ENCODE results near the gene SSC4D.
"Not testable (repeated sequence)": the region's sequence is repeated elsewhere in the genome, so short reads cannot be mapped to it uniquely, and the experiment has no call there.

Gene SSC4D

DNA sequence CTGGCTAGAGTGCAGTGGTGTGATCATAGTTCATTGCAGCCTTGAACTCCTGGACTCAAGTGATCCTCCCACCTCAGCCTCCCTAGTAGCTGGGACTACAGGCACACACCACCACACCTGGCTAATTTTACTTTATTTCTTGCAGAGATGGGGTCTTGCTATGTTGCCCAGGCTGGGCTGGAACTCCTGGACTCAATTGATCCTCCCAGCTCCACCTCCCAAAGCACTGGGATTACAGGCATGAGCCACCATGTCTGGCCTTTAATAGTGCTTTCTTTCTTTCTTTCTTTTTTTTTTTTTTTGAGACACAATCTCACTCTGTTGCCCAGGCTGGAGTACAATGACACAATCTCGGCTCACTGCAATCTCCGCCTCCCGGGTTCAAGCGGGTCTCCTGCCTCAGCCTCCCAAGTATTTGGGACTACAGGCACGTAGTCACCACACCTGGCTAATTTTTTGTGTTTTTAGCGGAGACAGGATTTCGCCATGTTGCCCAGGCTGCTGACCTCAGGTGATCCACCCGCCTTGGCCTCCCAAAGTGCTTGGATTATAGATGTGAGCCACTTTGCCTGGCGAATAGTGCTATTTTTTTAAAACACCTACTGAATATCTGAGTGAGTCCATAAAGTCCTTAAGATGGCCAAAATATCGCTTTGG lies 8.3 kb upstream of the SSC4D start:
- DNase-seq = not testable (repeated sequence)

DNA sequence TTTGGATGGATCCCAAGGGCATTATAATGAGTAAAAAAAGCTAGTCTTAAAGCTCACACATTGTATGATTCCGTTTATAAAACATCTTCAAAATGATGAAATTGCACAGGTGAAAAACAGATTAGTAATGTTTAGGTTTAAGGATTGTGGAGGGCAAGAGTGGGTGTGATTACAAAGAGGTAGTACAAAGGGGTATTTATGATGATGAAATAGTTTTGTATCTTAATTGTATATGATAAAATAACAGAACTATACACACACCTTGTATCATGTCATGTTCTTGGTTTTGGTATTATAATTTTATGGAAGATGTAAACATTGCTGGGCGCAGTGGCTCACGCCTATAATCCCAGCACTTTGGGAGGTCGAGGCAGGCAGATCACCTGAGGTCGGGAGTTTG lies 2.8 kb upstream of the SSC4D start:
- no peak for DNase-seq

DNA sequence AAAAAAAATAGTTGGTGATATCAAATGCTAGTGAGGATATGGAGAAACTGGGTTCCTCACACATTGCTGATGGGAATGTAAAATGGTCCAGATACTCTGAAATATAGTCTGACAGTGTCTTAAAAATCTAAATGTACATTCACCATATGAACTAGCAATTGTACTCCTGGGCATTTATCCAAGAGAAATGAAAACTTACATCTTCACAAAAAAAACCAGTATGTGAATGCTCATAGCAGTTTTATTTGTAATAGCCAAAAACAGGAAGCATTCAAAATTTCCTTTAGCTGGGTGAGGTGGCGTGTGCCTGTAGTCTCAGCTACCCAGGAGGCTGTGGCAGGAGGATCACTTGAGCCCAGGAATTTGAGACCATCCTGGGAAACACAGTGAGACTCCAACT lies 2.1 kb upstream of the SSC4D start:
- no peak for DNase-seq

DNA sequence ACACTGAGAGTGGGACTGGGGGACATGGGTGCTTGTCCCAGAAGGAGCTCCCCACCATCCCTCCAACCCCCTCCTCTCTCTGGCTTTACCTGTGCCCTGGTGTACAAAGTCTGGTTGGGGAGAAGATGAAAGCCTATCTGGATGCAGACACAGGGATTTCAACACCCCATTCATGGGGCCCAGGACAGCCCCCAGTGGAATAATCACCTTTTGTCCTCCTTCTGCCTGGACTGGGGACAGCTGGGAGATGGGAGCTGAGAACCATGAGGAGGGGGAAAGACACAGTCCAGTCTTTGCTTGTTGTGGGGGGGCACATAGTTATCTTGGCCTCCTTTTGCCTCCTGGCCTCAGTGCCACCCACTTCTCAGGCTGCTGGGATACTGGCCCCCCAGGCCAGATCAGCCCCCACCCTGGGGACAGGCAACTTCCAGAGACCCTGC lies 1.4 kb downstream of the SSC4D start:
- no peak for DNase-seq

DNA sequence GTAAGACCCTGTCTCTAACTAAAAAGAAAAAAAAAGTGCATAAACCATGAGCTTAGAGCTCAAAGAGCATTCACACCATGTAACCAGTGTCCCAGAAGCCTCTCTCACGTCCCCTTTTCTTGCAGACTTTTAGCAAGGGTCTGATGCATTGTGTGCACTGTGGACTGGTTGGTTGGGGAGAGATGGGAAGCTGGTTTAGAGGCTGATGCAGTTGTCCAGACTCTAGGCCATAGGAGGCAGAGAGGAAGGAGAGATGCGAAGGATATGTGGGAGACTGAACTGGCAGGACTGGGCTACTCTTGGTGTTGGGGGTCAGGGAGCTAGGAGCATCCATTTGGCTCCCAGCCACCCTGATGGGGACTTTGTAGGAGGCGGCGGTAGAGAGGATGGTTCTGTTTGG lies 1.8 kb downstream of the SSC4D start:
- no peak for DNase-seq

DNA sequence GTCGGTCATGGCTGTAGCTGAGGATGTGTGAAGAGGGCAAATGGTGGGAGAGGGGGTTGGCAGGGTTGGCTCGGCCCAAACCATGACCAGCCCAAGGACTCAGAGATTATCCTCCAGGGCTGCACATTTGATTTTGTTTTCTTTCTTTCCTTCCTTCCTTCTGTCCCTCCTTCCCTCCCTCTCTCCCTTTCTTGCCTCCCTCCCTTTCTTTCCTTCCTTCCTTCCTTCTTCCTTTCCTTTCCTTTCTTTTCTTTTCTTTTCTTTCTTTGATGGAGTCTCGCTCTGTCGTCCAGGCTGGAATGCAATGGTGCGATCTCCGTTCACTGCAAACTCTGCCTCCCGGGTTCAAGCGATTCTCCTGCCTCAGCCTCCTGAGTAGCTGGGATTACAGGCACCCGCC lies 3.8 kb downstream of the SSC4D start:
- DNase-seq = no peak

DNA sequence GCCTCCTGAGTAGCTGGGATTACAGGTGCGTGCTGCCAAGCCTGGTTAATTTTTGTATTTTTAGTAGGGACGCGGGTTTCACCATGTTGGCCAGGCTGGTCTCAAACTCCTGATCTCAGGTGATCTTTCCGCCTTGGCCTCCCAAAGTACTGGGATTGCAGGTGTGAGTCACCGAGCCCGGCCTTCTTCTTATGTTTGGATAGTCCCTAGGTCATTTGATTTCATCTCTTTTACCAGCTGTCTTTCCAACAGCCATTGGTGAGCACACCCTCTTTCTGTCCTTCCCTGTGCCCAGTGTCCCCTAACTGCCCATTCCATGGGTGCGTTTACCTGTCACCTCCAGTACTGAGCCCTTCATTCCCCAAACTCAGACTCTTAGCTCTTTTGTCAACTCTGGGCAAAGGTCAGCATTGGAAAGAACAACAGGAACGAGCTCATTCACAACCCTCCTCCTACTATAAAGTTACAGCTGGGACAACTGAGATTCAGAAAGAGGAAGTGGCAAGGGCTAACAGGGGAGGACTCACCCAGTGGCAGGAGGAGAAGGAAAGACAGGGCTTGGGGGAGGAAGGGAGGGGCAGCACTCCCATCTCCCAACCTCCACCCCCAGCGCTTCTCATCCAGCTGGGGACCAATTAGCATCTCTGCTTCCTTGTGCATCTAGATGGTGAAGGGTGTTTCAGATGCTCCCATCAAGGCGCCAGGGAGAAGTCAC lies 5.6 kb downstream of the SSC4D start:
- no peak for DNase-seq

DNA sequence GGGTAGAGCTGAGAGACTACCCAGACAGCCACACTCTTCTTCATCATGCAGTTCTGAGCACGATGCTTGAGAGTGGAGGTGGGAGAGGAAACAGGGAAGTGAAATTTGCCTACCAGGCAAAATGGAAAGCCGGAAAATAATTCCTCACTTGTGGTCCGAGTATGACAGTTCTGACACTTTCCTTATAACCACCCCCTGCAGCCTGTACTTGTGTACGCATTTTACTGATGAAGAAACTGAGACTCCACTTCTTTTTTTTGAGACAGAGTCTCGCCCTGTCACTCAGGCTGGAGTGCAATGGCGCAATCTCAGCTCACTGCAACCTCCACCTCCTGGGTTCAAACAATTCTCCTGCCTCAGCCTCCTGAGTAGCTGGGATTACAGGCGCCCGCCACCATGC lies 6.4 kb downstream of the SSC4D start:
- DNase-seq = not testable (repeated sequence)

DNA sequence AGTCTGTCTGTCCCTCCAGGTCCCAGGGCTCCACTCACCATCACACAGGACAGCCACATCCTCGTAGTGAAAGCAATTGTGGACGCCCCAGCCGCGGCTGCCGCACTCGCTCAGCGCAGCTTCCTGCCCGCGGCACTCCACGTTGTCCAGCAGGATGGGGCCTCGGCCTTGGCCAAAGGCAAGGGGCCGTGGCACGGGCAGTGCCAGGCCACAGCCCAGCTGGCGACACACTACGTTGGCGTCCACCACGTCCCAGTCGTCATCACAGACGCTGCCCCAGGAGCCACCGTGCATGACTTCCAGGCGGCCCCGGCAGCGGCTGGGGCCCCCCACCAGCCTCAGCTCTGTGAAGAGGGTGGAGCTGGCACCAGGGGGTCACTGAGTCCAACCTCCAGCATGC lies 9.2 kb downstream of the SSC4D start:
- DNase-seq = no peak

DNA sequence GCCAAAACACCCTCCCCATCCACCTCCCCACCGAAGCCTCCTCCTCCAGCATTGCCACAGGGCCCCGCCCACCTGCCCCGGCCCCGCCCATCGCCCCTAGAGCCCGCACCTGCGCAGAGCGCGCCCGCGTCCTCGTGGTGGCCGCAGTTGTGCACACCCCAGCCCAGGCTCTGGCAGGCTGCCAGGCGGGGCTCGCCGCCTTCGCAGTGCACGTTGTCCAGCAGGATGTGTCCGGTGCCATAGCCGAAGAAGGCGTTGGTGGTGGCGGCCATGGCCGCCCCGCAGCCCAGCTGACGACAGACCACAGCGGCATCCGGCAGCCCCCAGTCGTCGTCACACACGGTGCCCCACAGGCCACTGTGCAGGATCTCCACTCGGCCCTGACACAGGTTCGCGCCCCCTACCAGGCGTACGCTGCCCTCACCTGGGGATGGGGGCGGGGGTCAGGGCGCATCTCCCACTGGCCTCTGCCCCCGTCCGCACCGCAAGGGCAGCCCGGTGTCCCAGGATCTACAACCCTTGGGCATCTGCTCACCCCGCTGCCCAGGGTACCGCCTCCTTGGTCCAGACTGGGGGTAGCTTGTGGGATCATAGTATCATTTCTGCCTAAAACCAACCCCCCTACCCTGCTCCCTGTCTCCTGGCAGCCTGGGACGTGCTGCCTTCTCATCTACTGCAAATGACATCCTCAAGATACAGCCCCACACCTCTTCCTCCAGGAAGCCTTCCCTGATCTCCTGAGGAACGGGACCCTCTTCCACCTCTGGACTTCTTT lies 11.9 kb downstream of the SSC4D start:
- DNase-seq = peak; percentile 62

DNA sequence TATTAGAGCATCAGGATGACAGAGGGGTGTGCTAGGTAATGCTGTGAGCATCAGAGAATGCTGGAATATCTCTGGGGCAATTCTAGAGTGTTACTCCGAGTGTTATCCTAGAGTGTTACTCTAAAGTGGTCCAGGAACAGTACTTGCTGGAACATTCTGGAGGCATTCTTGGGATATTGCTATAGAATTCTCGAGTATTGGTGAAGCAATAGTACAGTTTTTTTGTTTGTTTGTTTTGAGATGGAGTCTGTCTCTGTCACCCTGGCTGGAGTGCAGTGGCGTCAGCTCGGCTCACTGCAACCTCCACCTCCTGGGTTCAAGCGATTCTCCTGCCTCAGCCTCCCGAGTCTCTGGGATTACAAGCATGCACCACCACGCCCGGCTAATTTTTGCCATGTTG lies 12.6 kb downstream of the SSC4D start:
- DNase-seq = no peak

DNA sequence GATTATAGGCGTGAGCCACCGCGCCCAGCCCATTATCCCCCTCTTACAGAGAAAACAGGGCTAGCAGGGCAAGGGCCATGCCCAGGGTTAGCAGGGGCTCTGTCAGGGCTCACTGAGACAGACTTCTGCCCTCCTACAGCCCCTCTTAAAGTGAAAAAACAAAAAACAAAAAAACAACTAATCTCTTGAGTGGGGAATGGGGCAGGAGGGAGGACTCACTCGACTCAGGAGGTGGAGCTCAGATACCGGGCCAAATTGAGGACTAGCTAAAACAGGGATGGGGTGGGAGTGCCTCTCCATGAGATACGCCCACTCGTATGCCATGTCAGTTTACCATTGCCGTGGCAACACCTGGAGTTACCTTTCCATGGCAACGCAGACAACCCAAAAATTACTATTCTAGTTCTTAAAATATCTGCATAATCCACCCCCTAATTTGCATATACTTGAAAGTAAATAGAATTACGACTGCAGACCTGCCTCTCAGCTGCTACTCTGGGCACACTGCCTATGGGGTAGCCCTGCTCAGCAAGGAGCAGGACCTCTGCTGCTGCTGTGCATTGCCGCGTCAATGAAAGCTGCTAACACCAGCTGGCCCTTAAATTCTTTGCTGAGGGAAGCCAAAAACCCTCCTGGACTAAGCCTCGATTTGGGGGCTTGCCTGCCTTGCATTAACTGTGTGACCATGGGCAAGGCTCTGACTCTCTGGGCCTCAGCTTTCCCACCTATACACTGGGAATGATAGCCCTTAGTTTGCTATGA lies 13.4 kb downstream of the SSC4D start:
- no peak for DNase-seq

DNA sequence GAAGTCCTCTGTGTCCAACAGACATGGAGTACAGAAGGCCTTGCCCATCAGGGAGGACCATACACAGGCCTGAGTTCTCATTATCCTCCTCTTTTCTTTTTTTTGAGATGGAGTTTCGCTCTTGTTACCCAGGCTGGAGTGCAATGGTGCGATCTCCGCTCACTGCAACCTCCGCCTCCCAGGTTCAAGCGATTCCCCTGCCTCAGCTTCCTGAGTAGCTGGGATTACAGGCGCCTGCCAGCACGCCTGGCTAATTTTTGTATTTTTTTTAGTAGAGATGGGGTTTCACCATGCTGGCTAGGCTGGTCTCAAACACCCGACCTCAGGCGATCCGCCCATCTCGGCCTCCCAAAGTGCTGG lies 13.9 kb downstream of the SSC4D start:
- DNase-seq = not testable (repeated sequence)

DNA sequence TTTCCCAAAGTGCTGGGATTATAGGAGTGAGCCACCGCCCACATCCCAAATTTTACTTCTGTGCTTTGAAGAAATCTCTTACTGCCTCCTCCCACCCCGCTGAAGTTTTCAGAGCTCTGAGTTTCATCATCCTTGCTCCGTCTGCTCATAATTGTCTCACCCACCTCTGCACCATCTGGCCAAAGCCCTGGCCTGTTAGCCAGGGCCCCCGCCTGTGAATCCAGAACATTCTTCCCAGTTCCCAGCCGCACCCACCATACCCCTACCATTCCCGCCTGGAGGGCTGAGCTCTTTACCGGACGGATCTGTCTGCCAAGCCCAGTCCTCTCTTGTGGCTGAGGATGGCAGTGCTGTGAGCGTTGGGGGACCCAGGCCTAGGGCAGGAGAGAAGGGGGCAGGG lies 14.5 kb downstream of the SSC4D start:
- DNase-seq = no peak

DNA sequence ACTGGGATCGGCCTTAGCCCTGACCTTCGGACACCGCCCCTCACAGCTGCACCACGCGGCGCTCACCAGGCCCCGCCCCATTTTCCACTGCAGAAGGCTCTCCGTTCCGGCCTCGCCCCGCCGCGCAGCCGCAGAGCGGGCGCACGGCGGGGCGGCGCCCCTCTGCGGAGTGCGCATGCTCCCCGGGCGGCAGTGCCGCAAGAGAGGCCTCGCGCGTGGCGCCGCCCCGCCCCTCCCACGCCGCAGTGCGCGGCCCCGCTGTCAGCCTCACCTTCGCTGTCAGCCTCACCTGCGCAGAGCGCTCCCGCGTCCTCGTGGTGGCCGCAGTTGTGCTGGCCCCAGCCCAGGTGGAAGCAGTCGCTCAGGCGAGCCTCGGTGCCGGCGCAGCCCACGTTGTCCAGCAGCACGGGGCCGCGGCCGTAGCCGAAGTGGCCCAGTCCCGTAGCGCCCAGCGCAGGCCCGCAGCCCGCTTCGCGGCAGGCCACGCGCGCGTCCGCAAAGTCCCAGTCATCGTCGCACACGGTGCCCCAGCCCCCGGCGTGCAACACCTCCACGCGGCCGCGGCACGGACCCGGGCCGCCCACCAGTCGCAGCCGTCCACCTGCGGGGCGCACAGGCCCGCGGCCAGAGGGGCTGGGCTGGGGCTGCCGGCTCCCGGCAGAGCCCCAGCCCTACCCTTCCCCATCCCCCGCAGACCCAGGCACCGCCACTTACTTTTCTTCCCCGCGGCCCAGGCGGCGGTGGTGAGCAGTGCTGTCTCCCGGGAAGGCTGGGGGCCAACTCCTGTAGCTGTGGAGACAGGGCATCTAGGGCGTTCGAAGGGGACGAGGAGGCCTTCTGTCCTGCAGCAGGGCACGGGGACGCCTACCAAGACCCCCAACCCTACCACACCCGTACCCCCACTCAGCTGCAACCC lies 16.1 kb downstream of the SSC4D start:
- DNase-seq = peak; percentile 97

DNA sequence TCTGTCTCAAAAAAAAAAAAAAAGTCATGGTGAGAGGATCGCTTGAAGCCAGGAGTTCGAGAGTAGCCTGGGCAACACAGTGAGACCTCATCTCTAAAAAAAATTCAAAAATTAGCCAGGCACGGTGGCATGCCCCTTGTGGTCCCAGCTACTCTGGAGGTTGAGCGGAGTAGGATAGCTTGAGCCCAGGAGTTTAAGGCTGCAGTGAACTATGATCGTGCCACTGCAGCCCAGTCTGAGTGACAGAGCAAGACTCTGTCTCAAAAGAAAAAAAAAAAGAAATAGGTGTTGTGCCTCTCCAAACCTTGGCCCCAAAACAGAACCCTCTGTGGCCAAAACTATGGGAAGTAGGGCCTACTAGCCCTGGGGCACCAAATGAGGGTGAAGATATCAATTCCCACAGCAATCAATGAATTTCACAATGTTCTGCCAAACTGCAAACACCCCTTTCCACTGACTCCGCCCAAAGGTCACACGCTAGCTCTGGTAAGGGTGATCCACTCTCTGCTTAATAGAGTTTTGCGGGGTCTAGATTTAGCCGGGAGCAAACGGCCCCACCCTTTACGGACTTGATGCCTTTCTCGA lies 16.9 kb downstream of the SSC4D start:
- DNase-seq = no peak

DNA sequence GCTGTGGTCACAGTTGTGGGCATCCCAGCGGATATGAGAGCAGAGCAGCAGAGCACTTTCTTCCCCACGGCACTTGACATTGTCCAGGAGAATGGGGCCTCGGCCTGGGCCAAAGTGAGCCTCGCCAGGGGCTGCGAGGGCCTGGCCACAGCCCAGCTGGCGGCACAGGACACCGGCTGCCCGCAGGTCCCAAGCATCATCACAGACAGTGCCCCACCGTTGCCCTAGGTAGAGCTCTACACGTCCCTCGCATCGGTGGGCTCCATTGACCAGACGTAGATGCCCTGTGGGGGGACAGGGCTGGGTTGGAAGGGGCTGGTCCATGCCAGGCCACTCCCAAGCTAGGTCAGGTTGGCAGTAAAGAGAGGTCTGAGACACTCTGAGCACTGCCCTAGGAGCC lies 19.4 kb downstream of the SSC4D start:
- DNase-seq = no peak

DNA sequence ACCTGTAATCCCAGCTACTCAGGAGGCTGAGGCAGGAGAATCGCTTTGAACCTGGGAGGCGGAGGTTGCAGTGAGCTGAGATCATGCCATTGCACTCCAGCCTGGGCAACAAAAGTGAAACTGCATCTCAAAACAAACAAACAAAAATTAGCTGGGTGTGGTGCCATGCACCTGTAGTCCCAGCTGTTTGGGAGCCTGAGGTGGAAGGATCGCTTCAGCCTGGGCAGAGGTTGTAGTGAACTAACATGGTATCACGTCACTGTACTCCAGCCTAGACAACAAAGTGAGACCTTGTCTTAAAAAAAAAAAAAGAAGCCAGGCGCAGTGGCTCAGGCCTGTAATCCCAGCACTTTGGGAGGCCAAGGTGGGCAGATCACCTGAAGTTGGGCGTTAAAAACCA lies 21.7 kb downstream of the SSC4D start:
- not testable (repeated sequence) for DNase-seq

DNA sequence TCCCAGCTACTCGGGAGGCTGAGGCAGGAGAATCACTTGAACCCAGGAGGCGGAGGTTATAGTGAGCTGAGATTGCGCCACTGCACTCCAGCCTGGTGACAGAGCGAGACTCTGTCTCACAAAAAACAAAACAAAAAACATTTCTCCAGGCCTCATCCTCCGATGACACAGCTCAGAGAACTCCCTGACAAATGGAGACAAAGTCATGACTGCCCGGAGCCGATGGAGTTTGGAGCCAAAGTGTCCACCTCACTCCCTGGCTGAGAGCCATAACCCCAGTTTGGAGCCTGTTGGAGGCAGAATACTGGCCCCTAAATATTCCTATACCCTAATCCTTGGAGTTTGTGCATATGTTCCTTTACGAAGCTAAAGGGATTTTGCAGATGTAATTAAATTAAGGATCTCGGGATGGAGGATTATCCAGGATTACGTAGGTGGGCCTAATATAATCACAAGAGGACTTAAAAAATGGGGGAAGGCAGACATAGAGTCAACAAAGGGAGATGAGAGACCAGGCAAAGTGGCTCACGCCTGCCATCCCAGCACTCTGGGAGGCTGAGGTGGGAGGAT lies 22.7 kb downstream of the SSC4D start:
- no peak for DNase-seq

DNA sequence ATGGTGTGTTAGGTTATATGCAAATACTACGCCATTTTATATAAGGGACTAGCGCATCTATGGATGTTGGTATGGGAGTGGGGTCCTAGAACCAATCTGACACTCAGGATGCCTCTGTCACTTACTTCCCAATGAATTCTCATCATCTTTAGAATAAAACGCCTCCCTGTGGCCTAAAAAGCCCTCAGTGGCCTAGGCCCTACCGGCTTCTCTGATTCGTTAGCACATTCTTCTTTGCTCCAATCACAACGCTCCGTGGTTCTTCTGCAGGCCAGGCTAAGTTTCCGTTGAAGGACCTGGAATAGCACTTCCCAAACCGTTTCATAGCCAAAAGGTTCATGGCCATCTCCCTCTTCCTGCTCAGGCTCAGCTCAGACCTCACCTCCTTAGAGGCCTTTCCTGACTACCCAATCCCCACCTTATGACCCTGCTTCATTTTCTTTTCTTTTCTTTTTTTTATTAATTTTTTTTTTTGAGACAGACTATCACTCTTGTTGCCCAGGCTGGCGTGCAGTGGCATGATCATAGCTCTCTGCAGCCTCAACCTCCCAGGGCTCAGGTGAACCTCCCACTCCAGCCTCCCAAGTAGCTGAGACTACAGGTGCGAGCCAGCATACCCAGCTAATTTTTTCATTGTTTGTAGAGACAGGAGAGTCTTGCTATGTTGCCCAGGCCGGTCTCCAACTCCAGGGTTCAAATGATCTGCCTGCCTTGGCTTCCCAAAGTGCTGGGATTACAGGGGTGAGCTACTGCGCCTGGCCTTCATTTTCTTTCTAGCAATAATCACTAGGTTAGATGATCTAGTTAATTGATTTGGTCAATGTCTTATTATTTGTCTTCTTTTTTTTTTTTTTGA lies 26.2 kb downstream of the SSC4D start:
- no peak for DNase-seq

DNA sequence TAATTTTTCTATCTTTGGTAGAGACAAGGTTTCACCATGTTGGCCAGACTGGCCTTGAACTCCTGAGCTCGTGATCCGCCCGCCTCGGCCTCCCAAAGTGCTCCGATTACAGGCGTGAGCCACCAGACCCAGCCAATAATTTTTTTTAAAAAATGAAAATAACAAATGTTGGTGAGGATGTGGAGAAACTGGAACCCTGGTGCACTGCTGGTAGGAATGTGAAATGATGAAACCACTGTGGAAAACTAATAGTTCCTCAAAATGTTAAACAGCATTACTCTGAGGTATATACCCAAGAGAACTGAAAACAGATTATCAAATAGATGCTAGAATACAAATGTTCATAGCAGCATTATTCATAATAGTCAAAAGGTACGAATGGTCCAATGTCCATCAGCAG lies 27.7 kb downstream of the SSC4D start:
- DNase-seq = no peak
